Epithelial cell of proximal tubule (primary cell): ENCODE measurements around the gene PEX5L. TPM values are rescaled to one million over a fixed set of nuclear protein-coding genes. Genes with fewer than 3 reads are reported as not detected.

ENCODE experiments used
- DNase-seq: peaks from one replicate; pipeline ENCODE4 v3.0.0-alpha.2; 2011; ENCODE audit warnings: low read depth
- H3K4me3 ChIP-seq: 2 replicates; pipeline ENCODE4 v1.5.1; 2011; ENCODE audit warnings: low read depth, mild to moderate bottlenecking, low read length
- CTCF ChIP-seq: conservative IDR thresholded peaks from 2 replicates; pipeline ENCODE4 v1.5.1; 2012; ENCODE audit warnings: low read depth, mild to moderate bottlenecking, low read length
- total RNA-seq: library from RNA; depleted of rRNA; stranded (reverse); fragments of >200 nt; gene quantifications from 2 replicates; pipeline ENCODE4 v1.2.3, GENCODE V29; 2015

The PEX5L gene
- total RNA-seq, 1 donor from 2014 or later = 0.12 TPM

GRCh38 chr3:179961071-179961702 lies 75.5 kb downstream of the PEX5L start:
- no peak for TF ChIP-seq CTCF

GRCh38 chr3:179958759-179959158 lies 78.0 kb downstream of the PEX5L start:
- H3K4me3 ChIP-seq = no peak overlapping the region
- no peak for TF ChIP-seq CTCF
- no peak for DNase-seq

More at GRCh38 chr3:179961071-179961702, 75.5 kb downstream of the PEX5L start:
- peak; percentile 44 for DNase-seq
- peak overlapping the region; percentile 6 for H3K4me3 ChIP-seq

GRCh38 chr3:179958143-179958542 lies 78.6 kb downstream of the PEX5L start:
- no peak overlapping the region for H3K4me3 ChIP-seq
- DNase-seq = no peak
- TF ChIP-seq CTCF = no peak

GRCh38 chr3:179957264-179957845 lies 79.4 kb downstream of the PEX5L start:
- no peak overlapping the region for H3K4me3 ChIP-seq
- no peak for TF ChIP-seq CTCF
- no peak for DNase-seq

- no peak for DNase-seq
Observed at GRCh38 chr3:179956416-179956830, 80.3 kb downstream of the PEX5L start.

GRCh38 chr3:179955809-179956208 lies 80.9 kb downstream of the PEX5L start:
- no peak for DNase-seq
- no peak overlapping the region for H3K4me3 ChIP-seq
- TF ChIP-seq CTCF = no peak

More at GRCh38 chr3:179956416-179956830, 80.3 kb downstream of the PEX5L start:
- no peak overlapping the region for H3K4me3 ChIP-seq
- TF ChIP-seq CTCF = no peak

- no peak for TF ChIP-seq CTCF
- no peak for DNase-seq
- no peak overlapping the region for H3K4me3 ChIP-seq
Observed at GRCh38 chr3:179955286-179955685, 81.5 kb downstream of the PEX5L start.
